HG03575 (cell line): ENCODE measurements around the gene KPNA6.
"Not testable (repeated sequence)": the region's sequence is repeated elsewhere in the genome, so short reads cannot be mapped to it uniquely, and the experiment has no call there.

Source experiments
- ATAC-seq: cut with Tn5 transposase; IDR thresholded peaks from one replicate; pipeline ENCODE4 v1.9.1; 2021; ENCODE audit not compliant: unreplicated experiment, insufficient number of reproducible peaks, low FRiP score; ENCODE audit errors: extremely low read depth

Gene KPNA6

DNA sequence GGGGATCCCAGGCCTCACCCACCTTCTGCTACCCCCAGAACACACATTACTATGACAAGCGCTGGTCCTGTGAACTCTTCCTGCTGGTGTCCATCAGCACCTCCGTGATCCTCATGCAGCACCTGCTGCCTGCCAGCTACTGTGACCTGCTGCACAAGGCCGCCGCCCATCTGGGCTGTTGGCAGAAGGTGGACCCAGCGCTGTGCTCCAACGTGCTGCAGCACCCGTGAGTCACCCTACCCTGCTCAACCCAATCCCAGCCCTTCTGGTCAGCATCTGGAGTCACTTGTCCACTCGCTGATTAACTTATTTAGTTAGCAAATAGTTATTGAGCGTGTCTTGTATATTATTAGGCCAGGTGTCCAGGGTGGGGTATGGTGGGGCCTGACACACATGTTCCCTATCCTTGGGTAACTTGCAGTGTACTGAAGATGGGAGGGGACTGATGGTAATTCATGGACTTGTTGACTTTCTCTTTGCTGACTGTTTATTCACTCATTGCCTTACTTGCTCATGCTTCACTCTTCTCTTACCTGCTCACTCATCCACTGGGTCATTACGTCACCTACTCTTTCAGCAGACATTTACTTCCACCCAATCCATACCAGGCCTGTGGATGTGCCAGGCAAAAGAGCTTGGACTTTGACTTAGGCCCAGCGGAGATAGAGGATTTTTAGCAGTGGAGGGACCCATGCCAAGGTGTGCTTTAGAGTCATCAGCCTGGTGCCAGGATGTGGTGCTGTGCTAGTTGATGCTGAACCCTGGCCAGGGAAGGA is 12.9 kb upstream of the KPNA6 start:
- ATAC-seq, result no peak

DNA sequence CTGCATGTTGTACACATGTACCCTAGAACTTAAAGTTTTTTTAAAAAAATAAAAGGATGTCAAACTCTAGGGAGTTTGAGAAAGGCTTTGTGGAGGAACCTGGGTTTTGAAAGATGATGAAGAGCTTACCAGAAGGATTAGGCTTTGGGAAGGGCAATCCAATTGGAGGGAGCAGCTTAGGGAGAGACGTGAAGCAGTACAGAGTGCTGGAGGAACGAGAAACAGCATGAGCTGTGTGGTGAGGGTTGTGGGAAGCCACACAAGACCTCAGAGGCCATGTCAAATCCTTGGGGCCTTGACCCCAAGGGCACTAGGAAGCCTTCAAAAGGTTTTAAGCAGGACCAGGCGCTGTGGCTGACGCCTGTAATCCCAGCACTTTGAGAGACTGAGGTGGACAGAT is 8.4 kb upstream of the KPNA6 start:
- ATAC-seq, result no peak

- no peak for ATAC-seq
Observed at GRCh38 chr1:32100359-32100758, 7.5 kb upstream of the KPNA6 start.

DNA sequence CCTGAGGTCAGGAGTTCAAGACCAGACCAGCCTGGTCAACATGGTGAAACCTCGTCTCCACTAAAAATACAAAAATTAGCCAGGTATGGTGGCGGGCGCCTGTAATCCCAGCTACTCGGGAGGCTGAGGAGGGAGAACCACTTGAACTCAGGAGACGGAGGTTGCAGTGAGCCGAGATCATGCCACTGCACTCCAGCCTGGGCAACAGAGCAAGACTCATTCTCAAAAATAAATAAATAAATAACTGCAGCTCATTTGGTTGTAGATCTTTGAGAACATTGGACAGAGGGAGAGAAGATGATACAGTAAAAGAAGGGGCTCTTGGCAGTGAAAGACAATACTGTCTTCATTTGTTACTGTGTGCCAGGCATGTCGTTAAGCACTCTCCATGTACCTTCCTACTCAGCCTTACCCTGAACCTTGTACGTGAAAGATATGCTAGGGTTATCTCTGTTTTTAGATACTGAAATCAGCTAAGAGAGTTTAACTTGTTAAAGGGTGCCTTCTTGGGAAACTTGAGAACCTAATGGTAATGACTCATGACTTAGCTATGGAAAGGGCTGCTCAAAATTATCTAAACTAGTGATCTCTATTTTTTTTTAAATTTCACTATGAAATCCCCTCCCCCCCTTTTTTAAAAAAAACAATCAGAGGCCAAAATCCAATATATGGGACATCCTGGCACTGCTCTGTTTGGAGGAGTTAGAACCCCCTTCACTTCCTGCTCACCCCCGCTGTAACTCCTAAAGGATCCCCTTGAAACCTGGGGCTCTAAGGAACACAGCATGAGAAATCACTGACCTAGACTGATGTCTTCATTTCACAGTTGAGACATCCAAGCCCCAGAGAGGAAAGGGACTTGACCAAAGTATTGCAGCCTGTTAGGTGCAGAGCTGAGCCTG is 6.8 kb upstream of the KPNA6 start:
- no peak for ATAC-seq

- ATAC-seq, result no peak
Observed at GRCh38 chr1:32104127-32104526, 3.7 kb upstream of the KPNA6 start.

DNA sequence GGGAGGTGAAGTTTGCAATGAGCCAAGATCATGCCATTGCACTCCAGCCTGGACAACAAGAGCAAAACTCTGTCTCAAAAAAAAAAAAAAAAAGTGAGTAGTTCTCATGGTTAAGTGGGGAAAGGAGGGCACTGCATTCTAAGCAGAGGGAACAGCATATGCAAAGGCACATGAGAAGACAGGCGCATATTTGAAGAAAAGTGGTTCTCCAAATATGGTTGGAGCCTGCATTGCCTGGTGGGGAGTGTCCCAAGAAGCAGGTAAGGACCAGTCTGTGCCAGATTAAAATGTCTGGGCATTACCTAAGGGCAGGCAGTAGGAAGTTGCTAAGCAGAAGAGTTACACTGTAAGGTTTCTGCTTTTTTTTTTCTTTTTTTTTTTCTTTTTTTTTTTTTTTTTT is 2.5 kb upstream of the KPNA6 start:
- ATAC-seq, result no peak

DNA sequence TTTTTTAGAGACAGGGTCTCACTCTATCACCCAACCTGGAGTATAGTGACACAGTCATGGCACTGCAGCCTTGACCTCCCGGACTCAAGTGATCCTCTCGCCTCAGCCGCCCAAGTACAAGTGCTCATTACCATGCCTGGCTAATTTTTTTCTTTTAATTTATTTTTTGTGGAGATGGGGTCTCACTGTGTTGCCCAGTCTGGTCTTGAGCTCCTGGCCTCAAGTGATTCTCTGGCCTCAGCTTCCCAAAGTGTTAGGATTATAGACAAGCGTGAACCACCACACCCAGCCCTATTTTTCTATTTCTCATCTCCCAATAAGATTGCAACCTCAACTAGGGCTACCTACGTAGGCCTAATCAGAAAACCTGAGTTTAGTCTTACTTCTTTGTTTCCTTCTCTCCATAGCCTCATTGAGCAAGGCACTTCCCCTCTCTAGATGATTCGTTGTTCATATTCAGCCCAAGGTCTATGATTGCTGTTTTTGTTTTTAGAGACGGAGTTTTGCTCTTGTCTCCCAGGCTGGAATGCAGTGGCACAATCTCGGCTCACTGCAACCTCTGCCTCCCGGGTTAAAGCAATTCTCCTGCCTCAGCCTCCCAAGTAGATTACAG is 1.1 kb upstream of the KPNA6 start:
- ATAC-seq, result no peak

DNA sequence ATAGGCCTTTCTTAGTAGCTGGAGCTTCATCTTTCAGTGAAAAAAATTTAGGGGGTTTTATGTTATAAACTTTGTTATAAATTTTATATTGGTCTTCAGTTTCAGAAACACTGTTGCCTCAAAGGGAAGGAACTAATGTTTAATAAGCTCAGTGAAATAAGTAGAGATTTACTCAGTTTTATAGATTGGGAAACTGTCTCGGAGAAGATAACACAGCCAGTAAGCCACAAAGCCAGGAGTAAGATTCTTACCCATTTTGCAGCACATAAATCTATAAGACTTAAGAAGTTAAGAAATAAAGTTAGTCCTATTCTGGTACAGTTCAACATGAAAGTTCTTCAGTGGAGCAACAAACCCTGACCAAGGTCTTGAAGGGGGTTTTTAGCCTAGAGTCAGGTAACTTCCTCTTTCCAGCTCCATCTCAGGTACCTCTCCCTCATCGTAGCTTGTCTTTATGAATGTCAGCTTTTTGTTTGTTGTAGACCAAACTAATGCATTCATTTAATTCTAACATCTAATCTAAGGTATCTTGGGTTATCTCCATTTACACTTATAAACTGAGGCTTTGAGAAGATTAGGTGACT is 3.3 kb downstream of the KPNA6 start:
- ATAC-seq, result no peak

DNA sequence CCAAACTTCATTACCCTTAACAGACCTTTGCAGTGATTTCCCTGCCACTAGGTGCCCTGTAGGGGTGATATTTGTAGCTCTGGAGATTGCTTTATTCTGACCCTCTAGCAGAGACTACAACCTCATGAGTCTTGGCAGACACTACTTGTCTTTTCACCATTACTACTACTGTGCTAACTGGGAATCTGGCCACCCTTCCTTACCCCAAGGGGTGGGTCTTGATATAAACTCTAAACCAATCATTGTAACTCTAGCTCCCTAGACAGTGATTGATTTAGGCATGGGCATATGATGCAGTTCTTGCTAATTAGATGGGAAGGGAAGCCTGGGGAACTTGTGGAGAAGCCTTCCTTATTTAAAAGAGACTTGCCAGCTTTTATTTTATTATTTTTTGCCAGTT is 3.9 kb downstream of the KPNA6 start:
- ATAC-seq, result no peak

GRCh38 chr1:32112806-32113375 is 5.0 kb downstream of the KPNA6 start:
- no peak for ATAC-seq

- not testable (repeated sequence) for ATAC-seq
Observed at GRCh38 chr1:32113436-32113835, 5.6 kb downstream of the KPNA6 start.

DNA sequence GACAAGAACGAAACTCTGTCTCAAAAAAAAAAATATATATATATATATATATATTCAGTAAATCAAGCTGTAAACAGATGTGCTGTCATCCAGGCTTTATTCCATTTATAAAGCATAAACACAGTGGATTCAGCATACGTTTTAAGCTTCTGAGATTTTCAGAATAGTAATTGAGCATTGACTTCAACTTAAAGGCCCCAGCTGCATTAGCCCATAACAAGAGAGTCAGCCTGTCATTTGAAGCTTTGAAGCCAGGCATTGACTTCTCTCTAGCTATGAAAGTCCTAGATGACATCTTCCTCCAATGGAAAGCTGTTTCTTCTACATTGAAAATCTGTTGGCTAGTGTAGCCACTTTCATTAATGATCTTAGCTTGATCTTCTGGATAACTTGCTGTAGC is 6.6 kb downstream of the KPNA6 start:
- ATAC-seq, result no peak

DNA sequence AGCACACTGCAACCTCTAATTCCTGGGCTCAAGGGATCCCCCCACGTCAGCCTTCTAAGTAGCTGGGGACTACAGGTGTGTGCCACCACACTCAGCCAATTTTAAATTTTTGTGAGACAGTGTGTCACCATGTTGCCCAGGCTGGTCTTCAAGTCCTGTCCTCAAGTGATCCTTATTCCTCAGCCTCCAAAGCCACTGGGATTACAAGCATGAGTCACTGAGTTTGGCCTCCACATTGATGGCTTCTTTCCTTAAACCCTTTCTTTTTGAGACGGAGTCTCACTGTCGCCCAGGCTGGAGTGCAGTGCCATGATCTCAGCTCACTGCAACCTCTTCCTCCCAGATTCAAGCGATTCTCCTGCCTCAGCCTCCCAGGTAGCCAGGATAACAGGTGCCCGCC is 7.6 kb downstream of the KPNA6 start:
- no peak for ATAC-seq

DNA sequence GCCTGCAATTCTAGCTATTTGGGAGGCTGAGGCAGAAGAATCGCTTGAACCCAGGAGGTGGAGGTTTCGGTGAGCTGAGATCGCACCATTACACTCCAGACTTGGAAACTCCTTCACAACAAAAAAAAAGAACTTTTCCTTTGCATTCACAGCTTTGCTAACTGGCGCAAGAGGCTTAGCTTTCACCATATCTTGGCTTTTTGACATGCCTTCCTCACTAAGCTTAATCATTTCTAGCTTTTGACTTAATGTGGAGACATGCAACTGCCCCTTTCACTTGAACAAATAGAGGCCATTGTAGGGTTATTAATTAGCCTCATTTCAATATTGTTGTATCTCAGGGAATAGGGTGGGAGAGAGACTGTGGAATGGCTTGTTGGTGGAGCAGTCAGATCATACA is 8.7 kb downstream of the KPNA6 start:
- no peak for ATAC-seq

DNA sequence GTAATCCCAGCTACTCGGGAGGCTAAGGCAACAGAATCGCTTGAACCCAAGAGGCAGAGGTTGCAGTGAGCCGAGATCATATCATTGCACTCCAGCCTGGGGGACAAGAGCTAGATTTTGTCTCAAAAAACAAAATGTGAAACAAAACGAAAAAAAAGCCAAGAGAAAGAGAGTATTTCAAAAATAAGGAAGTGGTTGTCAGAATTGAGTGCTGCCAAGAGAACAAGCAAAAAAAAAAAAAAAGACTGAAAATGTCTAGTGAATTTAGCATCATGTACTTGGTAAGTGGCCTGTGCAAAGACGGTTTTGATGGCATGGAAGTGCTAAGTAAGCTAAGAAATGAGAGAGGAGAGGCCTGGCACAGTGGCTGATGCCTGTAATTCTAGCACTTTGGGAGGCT is 14.3 kb downstream of the KPNA6 start:
- ATAC-seq, result no peak

GRCh38 chr1:32123361-32123760 is 15.5 kb downstream of the KPNA6 start:
- not testable (repeated sequence) for ATAC-seq

DNA sequence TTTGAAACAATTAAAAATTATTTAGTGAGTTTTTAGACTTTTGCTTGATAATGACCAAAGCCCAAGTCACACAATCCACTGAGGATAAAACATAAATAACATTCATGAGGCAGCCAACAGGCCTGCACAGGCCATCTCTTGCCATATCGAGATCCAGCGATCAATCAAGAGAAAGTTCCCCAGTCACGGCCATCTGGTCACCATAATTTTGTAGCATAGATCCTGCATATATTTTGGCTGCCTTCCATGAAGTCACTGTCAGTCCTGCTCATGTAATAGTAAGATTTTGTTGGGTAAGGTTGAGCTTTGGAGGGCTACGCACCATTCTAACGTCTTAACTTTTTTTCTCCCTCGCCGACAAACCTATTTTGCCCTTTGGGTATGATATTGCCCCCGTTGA is 17.5 kb downstream of the KPNA6 start:
- ATAC-seq, result no peak

DNA sequence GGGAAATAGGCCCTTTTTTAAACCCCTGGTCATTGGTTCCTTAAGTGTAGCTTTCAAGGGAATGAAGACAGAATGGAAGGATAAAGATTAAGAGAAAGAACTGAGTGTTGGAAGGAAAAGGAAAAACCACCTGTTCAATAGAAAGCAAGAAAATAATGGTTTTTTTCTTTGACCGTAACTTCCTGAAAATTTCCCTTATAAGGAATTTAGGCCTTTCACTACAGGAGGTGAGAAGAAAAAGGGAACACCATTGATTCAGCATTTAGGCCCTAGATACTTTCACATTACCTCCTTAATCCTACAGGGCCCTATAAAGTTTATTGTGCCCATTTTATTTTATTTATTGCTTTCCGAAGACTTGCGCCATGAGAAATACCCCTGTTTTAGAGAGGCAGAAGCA is 18.9 kb downstream of the KPNA6 start:
- no peak for ATAC-seq
